Activated CD4-positive, alpha-beta T cell treated with anti-CD3 and anti-CD28 coated beads, Interleukin-2, amount 50 U/mL, for 48 hours (primary cell): ENCODE results near the gene ZNF695.
"Not testable (repeated sequence)": the region's sequence is repeated elsewhere in the genome, so short reads cannot be mapped to it uniquely, and the experiment has no call there.

Experiments used
- DNase-seq, 2 experiments: peaks; one replicate each; pipeline ENCODE4 v3.0.0-alpha.2; 2020

The ZNF695 gene

GRCh38 chr1:247007511-247008405 lies at the start of gene ZNF695:
Gene ZNF695, minus strand, starts transcription at chr1:247008057. Its CDS starts 149 bp downstream, at chr1:247007908.
- DNase-seq: peak; percentile 39 to 54

GRCh38 chr1:247056071-247056470 lies 48.2 kb upstream of the ZNF695 start:
- DNase-seq: no peak

GRCh38 chr1:247054992-247055415 lies 47.1 kb upstream of the ZNF695 start:
- DNase-seq: no peak

DNA sequence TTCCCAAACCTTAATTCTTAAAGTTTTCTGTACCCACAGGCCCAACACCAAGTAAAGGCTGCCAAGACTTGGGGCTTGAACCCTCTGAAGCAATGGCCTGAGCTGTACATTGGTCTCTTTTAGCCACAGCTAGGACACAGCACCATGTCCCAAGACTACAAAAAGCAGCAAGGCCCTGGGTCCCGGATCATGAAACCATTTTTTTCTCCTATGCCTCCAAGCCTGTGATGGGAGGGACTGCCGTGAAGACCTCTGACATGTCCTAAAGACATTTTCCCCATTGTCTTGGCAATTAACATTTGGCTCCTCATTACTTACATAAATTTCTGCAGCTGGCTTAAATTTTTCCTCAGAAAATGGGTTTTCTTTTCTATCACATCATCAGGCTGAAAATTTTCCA lies 39.8 kb upstream of the ZNF695 start:
- no peak for DNase-seq

- DNase-seq: no peak
These were observed 39.4 kb upstream of the ZNF695 start for GRCh38 chr1:247047260-247047659.

- no peak for DNase-seq
These were observed 35.5 kb upstream of the ZNF695 start for GRCh38 chr1:247043406-247043805.

DNA sequence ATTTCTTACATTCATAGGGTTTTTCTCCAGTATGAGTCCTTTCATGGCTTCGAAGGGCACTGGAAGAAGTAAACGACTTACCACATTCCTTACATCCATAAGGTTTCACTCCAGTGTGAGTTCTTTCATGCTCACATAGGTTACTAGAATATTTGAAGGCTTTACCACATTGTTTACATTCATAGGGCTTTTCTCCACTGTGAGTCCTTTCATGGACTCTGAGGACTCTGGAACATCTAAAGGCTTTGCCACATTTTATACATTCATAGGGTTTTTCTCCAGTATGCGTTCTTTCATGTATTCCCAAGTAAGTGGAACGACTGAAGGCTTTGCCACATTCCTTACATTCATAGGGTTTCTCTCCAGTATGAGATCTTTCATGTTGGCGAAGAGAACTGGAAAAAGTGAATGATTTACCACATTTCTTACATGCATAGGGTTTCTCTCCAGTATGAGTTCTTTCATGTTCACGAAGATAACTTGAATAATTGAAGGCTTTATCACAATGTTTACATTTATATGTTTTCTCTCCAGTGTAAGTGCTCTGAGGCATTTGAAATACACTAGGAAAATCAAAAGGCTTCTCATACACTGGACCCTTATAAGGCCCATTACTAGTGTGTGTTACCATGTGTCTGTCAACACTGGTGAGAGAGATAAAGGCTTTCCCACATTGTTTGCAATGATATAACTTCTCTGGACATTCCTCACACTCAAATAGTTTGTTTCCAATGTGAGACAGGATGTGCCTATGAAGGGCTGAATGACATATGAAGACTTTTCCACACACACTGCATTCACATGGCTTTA lies 29.9 kb upstream of the ZNF695 start:
- DNase-seq: no peak

- not testable (repeated sequence) for DNase-seq
These were observed 24.4 kb upstream of the ZNF695 start for GRCh38 chr1:247032306-247032705.

- not testable (repeated sequence) for DNase-seq
These were observed 16.8 kb upstream of the ZNF695 start for GRCh38 chr1:247024658-247025057.

GRCh38 chr1:247013391-247013790 lies 5.5 kb upstream of the ZNF695 start:
- no peak for DNase-seq

GRCh38 chr1:247008406-247008799 lies 546 bp upstream of the ZNF695 start:
- no peak for DNase-seq

GRCh38 chr1:247004081-247004480 lies 3.8 kb downstream of the ZNF695 start:
- not testable (repeated sequence) for DNase-seq

DNA sequence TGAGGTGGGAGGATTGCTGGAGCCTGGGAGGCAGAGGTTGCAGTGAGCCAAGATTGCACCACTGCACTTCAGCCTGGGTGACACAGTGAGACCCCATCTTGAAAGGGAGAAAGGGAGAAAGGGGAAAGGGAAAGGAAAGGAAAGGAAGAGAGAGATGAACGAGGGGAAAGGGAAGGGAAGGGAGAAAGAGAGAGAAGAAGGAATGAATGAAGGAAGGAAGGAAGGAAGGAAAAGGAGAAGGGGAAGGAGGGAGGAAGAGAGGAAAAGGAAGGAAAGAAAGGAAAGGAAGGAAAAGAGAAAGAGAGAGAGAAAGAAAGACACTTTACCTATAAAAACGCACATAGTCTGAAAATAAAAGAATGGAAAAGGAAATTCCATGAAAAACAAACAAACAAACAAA lies 18.0 kb downstream of the ZNF695 start:
- DNase-seq: no peak

DNA sequence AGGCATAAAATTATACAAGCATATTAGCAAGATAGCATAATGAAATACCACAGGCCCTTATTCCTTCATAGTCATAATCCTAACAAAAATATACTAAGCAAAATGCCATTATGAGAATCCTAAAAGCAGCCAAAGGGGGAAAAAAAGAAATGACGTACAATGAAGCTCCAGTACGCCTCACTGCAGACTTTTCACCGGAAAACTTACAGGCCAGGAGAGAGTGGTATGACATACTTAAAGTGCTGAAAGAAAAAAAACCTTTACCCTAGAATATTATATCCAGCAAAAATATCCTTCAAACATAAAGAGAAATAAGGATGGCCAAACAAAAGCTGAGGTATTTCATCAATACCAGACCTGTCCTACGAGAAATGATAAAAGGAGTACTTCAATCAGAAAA lies 19.5 kb downstream of the ZNF695 start:
- no peak for DNase-seq

GRCh38 chr1:246987083-246987690 lies 20.7 kb downstream of the ZNF695 start:
- DNase-seq: no peak

DNA sequence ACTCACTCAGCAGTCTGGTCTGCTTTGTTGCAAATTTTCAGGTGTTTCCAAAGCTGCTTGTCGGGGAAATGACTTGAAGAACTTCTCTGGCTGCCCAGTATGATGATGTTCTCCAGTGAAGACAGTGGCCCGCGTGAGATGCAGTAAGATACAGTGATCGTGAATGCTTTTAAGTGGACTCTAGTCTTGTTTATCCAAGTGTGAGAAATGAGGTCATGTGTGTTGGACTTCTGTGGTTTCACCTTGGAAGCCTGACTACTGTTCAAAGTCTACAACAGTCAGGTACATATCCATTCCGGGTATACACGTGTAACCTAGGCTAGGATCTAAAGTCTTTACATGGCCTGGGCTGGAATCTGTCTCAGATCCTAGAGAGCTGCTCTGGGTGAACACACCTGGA lies 29.1 kb downstream of the ZNF695 start:
- no peak for DNase-seq

GRCh38 chr1:246978281-246978680 lies 29.6 kb downstream of the ZNF695 start:
- DNase-seq: no peak

- no peak for DNase-seq
These were observed 35.9 kb downstream of the ZNF695 start for GRCh38 chr1:246971969-246972368.

DNA sequence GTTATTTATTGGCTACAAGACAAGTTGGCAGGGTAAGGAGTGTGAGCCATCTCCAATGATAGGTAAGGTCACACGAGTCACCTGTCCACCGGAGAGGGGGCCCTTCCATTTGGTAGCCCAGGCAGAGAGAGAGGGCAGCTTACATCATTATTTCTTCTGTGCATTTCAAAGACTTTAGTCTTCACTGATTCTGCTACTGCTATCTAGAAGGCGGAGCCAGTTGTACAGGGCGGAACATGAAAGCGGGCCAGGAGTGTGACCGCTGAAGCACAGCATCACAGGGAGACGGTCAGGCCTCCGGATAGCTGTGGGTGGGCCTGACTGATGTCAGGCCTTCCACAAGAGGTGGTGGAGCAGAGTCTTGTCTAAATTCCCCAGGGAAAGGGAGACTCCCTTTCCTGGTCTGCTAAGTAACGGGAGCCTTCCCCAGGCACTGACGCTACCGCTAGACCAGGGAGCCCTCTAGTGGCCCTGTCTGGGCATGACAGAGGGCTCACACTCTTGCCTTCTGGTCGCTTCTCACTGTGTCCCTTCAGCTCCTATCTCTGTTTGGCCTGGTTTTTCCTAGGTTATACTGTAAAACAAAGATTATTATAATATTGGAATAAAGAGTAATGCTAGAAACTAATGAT lies 36.7 kb downstream of the ZNF695 start:
- DNase-seq: peak; percentile 45 to 57

GRCh38 chr1:246969621-246970020 lies 38.2 kb downstream of the ZNF695 start:
- no peak for DNase-seq

DNA sequence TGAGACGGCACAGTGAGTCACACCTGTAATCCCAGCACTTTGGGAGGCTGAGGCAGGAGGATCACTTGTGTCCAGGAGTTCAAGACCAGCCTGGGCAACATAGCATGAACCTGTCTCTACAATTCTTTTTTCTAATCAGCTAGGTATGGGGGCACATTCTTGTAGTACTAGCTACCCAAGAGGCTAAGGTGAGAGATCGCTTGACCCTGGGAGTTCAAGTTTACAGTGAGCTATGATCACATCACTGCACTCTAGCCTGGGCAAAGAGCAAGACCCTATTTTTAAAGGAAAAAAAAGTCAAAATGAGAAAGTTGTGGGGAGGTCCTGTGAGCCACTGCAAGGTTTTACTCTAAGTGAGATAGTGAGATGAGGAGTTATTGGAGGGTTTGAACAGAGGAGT lies 41.4 kb downstream of the ZNF695 start:
- DNase-seq: no peak

DNA sequence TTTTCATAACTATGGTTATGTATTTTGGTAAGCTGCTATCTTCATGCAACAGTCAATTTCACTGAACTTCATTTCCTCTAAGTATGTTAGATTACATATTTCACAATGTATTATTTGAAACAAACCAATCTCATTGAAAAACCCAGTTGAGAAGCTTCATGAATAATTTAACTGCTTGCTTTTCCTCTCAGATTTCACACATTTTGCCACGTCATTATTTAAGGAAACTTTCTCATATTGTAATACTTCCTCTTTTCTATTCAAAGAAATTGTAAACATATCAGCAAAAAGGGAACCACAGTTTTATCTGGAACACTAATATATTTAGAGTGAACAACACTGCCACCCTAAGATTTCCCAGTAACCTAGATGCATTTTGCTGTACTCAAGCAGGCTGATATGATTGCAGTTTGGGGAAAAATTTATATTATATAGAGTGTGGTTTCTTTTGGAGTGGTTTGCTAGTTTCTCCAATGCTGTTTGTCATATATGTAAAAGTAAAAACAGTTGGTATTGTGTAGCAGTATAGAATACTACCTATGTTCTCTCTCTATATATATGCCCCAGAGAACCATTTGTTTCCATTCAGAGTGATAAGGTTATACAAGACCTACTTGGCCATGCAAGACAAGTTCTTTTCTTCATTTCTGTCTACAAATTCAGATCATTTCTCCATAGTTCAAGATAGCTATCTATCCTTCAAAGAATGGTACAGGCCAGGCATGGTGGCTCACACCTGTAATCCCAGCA lies 47.7 kb downstream of the ZNF695 start:
- DNase-seq: no peak
